ENCODE results near the gene NR6A1.

Gene NR6A1

GRCh38 chr9:124562328-124562727 lies 208.8 kb downstream of the NR6A1 start:
- no peaks in the 10 kb centered on the region for H3K27me3 ChIP-seq (ENCODE audit: insufficient read depth, poor library complexity, severe bottlenecking)
- TF ChIP-seq POLR2AphosphoS5 (IDR thresholded peaks at IDR 0.05; ENCODE audit: low read depth) = no peak
- no peak for TF ChIP-seq SPI1 (IDR thresholded peaks at IDR 0.05; ENCODE audit: borderline replicate concordance, low read depth)
- no peak for TF ChIP-seq REST (IDR thresholded peaks at IDR 0.05; ENCODE audit: insufficient replicate concordance, low read depth)
- no peak for TF ChIP-seq GABPA (IDR thresholded peaks at IDR 0.05; ENCODE audit: low read depth)
- no peak for TF ChIP-seq CTCF (IDR thresholded peaks at IDR 0.05; ENCODE audit: insufficient read depth, low read length)
- no peak overlapping the region for H3K27ac ChIP-seq (replicated peaks)
- no peak overlapping the region for H3K4me3 ChIP-seq (replicated peaks; ENCODE audit: insufficient read depth, low read length)
- no peak for DNase-seq (ENCODE audit: low read depth in 1 of 2, low spot score in 1 of 2)

- DNase-seq (ENCODE audit: low read depth in 1 of 2, low spot score in 1 of 2) = no peak
- H3K27ac ChIP-seq (replicated peaks) = no peak overlapping the region
- no peak for TF ChIP-seq REST (IDR thresholded peaks at IDR 0.05; ENCODE audit: insufficient replicate concordance, low read depth)
- TF ChIP-seq GABPA (IDR thresholded peaks at IDR 0.05; ENCODE audit: low read depth) = no peak
- no peak for TF ChIP-seq CTCF (IDR thresholded peaks at IDR 0.05; ENCODE audit: insufficient read depth, low read length)
- no peak for TF ChIP-seq SPI1 (IDR thresholded peaks at IDR 0.05; ENCODE audit: borderline replicate concordance, low read depth)
- TF ChIP-seq POLR2AphosphoS5 (IDR thresholded peaks at IDR 0.05; ENCODE audit: low read depth) = no peak
- H3K27me3 ChIP-seq (ENCODE audit: insufficient read depth, poor library complexity, severe bottlenecking) = no peaks in the 10 kb centered on the region
- no peak overlapping the region for H3K4me3 ChIP-seq (replicated peaks; ENCODE audit: insufficient read depth, low read length)
Measured at GRCh38 chr9:124559871-124560270, 211.2 kb downstream of the NR6A1 start.

- TF ChIP-seq CTCF (IDR thresholded peaks at IDR 0.05; ENCODE audit: insufficient read depth, low read length) (no peak), POLR2AphosphoS5 (IDR thresholded peaks at IDR 0.05; ENCODE audit: low read depth) (no peak), GABPA (IDR thresholded peaks at IDR 0.05; ENCODE audit: low read depth) (no peak), REST (IDR thresholded peaks at IDR 0.05; ENCODE audit: insufficient replicate concordance, low read depth) (no peak), SPI1 (IDR thresholded peaks at IDR 0.05; ENCODE audit: borderline replicate concordance, low read depth) (no peak)
- no peak for DNase-seq (ENCODE audit: low read depth in 1 of 2, low spot score in 1 of 2)
- Histone ChIP-seq H3K27ac (replicated peaks) (no peak overlapping the region), H3K4me3 (replicated peaks; ENCODE audit: insufficient read depth, low read length) (no peak overlapping the region), H3K27me3 (ENCODE audit: insufficient read depth, poor library complexity, severe bottlenecking) (no peaks in the 10 kb centered on the region)
Measured at GRCh38 chr9:124558777-124559470, 212.2 kb downstream of the NR6A1 start.

All from HL-60 (cell line).